BLaER1 (cell line): ENCODE results near the gene NXF1.
A peak's percentile ranks its signal among the peaks of the same experiment; 100 is the strongest.
"Not testable (repeated sequence)": the region's sequence is repeated elsewhere in the genome, so short reads cannot be mapped to it uniquely, and the experiment has no call there.

Experiments
- H3K27ac ChIP-seq: shearing (Covaris generic); formaldehyde crosslinking; 2 replicates; pipeline ENCODE4 v1.8.1; 2022
- H3K27me3 ChIP-seq: shearing (Covaris generic); formaldehyde crosslinking; 2 replicates; pipeline ENCODE4 v1.8.1; 2022
- H3K36me3 ChIP-seq: shearing (Covaris generic); formaldehyde crosslinking; 2 replicates; pipeline ENCODE4 v1.8.1; 2022
- H3K4me1 ChIP-seq: shearing (Covaris generic); formaldehyde crosslinking; 2 replicates; pipeline ENCODE4 v1.8.1; 2022
- H3K4me2 ChIP-seq: shearing (Covaris generic); formaldehyde crosslinking; 2 replicates; pipeline ENCODE4 v1.8.1; 2022
- H3K4me3 ChIP-seq: shearing (Covaris generic); formaldehyde crosslinking; 2 replicates; pipeline ENCODE4 v1.8.1; 2022
- H3K9ac ChIP-seq: shearing (Covaris generic); formaldehyde crosslinking; 2 replicates; pipeline ENCODE4 v1.8.1; 2022
- H3K9me3 ChIP-seq: shearing (Covaris generic); formaldehyde crosslinking; 2 replicates; pipeline ENCODE4 v1.8.1; 2022
- H4K20me1 ChIP-seq: shearing (Covaris generic); formaldehyde crosslinking; 2 replicates; pipeline ENCODE4 v1.8.1; 2022
- Cebpa-rat ChIP-seq: shearing (Covaris generic); IDR thresholded peaks from 2 replicates; pipeline ENCODE4 v1.8.1; 2022

NXF1 gene

DNA sequence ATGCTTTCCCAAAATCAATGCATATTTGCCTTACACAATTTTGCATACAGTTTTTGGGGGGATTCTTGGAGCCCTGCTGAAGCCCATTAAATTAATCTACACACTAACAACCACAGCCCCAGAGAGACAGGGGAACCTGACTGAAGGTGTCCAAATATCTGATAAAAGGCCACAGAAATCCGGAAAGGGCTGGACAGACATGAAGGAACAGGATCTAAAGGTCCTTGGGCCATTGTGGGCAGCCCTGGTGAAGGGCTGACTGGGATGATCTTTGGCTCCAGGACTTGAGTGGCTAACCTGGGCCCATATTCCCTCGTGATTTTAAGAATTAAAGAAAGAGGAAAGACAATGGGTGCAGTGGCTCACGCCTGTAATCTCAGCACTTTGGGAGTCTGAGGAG is 40.9 kb upstream of the NXF1 start:
- TF ChIP-seq Cebpa-rat = no peak

DNA sequence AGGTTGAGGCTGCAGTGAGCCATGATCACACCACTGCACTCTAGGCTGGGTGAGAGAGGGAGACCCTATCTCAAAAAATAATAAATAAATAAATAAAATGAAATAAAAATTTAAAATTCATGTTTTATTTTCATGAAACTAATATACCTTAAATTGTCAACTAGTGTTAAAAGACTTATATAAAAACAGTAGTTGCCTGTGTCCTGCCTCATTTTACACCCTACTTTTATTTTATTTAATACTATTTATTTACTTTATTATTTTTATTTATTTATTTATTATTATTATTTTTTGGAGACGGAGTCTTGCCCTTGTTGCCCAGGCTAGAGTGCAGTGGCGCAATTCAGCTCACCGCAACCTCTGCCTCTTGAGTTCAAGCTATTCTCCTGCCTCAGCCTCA is 38.9 kb upstream of the NXF1 start:
- no peak overlapping the region for H3K27ac ChIP-seq
- no peaks in the 10 kb centered on the region for H3K27me3 ChIP-seq
- no peak for TF ChIP-seq Cebpa-rat
- H3K9ac ChIP-seq = no peak overlapping the region
- H4K20me1 ChIP-seq = no peaks in the 10 kb centered on the region
- no peaks in the 10 kb centered on the region for H3K36me3 ChIP-seq
- H3K9me3 ChIP-seq = no peaks in the 10 kb centered on the region
- H3K4me3 ChIP-seq = no peak overlapping the region
- H3K4me1 ChIP-seq = peaks cover 16% of the 10 kb centered on the region
- no peak overlapping the region for H3K4me2 ChIP-seq

More for the DNA sequence above, 40.9 kb upstream of the NXF1 start:
- H3K27ac ChIP-seq = no peak overlapping the region
- no peaks in the 10 kb centered on the region for H3K27me3 ChIP-seq
- H4K20me1 ChIP-seq = peaks cover 9% of the 10 kb centered on the region
- no peaks in the 10 kb centered on the region for H3K9me3 ChIP-seq
- H3K9ac ChIP-seq = no peak overlapping the region
- H3K4me1 ChIP-seq = peaks cover 16% of the 10 kb centered on the region
- no peak overlapping the region for H3K4me2 ChIP-seq
- H3K4me3 ChIP-seq = no peak overlapping the region
- H3K36me3 ChIP-seq = peaks cover 3% of the 10 kb centered on the region

DNA sequence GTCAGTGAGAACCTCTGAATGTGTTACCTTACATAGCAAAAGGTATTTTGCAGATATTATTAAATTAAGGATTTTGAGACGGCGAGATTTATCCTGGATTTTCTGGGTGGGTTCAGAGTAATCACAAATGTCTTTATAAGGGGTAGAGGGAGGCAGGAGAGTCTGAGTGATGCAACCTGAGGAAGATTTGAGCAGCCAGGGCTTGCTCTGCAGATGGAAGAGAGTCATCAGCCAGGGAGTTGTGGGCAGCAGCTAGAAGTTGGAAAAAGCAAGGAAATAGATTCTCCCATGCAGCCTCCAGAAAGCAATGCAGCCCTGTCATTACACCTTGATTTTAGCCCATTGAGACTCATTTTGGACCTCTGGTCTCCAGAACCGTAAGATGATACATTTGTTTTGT is 38.2 kb upstream of the NXF1 start:
- Histone ChIP-seq H3K27ac (peak overlapping the region; percentile 95; the same call in 1 of the 2 replicates), H3K4me1 (peaks cover 20% of the 10 kb centered on the region), H3K27me3 (no peaks in the 10 kb centered on the region), H3K9me3 (no peaks in the 10 kb centered on the region), H3K4me2 (peak overlapping the region; percentile 84), H3K36me3 (no peaks in the 10 kb centered on the region), H3K9ac (peak overlapping the region; percentile 89; the same call in 1 of the 2 replicates), H4K20me1 (no peaks in the 10 kb centered on the region), H3K4me3 (no peak overlapping the region)
- TF ChIP-seq Cebpa-rat = no peak

DNA sequence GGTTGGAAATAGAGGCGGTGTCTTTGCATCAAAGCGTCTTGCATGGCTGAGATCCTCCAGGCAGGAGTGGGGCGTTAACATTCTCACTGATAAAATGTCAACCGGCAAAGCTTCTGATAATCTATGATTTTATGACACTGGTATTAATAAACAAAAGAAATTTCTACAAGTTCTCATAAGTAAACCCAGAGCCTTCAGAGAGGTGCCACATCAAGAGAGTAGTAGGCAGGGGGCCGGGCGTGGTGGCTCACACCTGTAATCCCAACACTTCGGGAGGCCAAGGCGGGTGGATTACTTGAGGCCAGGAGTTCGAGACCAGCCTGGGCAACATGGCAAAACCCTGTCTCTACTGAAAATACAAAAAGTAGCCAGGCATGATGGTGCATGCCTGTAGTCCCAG is 37.7 kb upstream of the NXF1 start:
- H3K36me3 ChIP-seq, H4K20me1 ChIP-seq, H3K27me3 ChIP-seq, H3K9me3 ChIP-seq: not testable (repeated sequence)
- Histone ChIP-seq H3K27ac (peak overlapping the region; percentile 95), H3K9ac (peak overlapping the region; percentile 89), H3K4me1 (peaks cover 26% of the 10 kb centered on the region), H3K4me3 (peak overlapping the region; percentile 92), H3K4me2 (peak overlapping the region; percentile 84)

DNA sequence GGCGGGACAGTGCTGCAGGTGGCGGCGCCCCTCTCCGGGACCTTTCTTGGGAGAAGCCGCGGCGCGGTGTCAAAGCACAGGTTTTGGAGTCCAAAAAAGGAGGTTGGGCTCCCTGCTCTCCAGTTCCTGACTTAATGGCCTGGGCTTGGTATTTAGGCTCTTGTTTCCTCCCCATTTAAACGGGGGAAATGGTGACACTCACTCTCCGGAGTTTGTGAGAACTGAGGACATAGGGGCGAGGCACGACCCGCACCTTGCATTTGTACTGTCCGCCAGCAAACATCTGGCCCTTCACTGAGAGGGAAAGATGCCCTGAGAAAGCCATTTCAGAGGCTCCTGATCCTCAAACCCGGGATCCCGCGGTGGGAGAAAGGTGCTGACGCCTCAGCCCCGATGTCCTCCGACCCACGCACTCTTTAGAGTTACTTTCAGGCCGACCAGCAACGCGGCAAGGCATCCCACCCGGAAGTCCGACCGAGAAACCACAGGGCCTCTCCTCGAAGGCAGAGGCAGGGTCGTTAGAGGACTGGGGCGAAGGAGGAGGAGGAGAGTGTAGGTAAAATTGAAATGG is 37.0 kb upstream of the NXF1 start:
- Histone ChIP-seq H3K9ac (peak overlapping the region; percentile 89), H3K27ac (peak overlapping the region; percentile 95), H3K4me2 (peak overlapping the region; percentile 84), H3K4me3 (peak overlapping the region; percentile 92), H3K4me1 (peaks cover 32% of the 10 kb centered on the region), H3K9me3 (no peaks in the 10 kb centered on the region), H3K36me3 (peaks cover 8% of the 10 kb centered on the region), H3K27me3 (no peaks in the 10 kb centered on the region), H4K20me1 (peaks cover 6% of the 10 kb centered on the region; the same call in 1 of the 2 replicates)
- no peak for TF ChIP-seq Cebpa-rat

DNA sequence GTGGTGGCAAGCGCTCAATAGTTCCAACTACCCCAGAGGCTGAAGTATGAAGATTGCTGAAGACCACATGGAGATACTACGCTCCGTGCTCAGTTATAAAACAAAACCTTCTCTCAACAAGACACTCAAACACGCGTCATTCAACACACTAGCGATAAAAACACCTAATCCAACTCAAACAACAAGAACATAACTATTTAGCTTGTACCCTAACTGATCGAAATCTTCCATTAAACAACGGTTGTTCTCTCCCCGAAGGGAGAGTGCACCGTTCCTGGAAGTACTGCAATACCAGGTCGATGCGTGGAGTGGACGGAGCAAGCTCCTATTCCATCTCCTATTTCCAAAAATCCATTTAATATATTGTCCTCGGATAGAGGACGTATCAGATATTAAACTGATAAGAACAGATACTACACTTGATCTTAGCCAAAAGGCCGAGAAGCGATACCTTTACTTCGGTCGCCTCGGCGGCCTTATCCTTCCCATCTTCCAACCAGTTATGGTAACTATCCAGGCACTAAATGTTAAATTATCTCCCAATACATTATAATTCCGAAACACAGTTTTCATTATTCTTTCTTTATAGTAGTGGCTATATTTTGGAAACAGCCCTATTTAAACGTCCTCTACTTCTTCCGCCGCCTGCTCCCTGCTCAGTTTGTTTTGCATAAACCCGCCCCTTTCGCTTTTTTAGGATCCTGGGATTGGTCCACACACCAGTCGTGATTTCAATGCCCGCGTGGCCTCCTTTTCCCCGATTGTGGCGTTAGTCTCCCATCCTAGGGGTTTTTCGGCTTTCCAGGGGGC is 36.3 kb upstream of the NXF1 start:
- no peaks in the 10 kb centered on the region for H3K9me3 ChIP-seq
- peaks cover 33% of the 10 kb centered on the region for H3K4me1 ChIP-seq
- no peak for TF ChIP-seq Cebpa-rat
- no peaks in the 10 kb centered on the region for H3K27me3 ChIP-seq
- H3K4me3 ChIP-seq = peak overlapping the region; percentile 92
- peaks cover 7% of the 10 kb centered on the region for H4K20me1 ChIP-seq
- peak overlapping the region; percentile 84 for H3K4me2 ChIP-seq
- peaks cover 15% of the 10 kb centered on the region for H3K36me3 ChIP-seq
- H3K27ac ChIP-seq = peak overlapping the region; percentile 95
- H3K9ac ChIP-seq = peak overlapping the region; percentile 94

DNA sequence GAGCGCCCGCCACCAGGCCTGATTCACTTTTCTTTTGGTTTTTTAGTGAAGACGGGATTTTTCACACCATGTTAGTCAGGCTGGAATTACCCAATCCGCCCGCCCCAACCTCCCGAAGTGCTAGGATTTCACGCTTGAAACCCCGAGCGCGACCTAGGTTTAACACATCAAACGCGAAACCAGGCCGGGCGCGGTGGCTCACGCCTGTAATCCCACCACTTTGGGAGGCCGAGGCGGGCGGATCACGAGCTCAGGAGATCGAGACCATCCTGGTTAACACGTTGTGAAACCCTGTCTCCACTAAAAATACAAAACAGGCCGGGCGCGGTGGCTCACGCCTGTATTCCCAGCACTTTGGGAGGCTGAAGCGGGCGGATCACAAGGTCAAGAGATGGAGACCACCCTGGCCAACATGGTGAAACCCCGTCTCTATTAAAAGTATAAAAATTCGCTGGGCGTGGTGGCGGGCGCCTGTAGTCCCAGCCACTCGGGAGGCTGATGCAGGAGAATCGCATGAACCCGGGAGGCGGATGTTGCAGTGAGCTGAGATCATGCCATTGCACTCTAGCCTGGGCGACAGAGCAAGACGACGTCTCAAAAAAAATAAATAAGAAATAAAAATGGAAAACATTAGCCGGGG is 35.6 kb upstream of the NXF1 start:
- Histone ChIP-seq H3K36me3 (peaks cover 22% of the 10 kb centered on the region), H3K9ac (peak overlapping the region; percentile 94), H3K4me3 (peak overlapping the region; percentile 92), H3K4me1 (peaks cover 33% of the 10 kb centered on the region), H3K4me2 (peak overlapping the region; percentile 81), H4K20me1 (peaks cover 14% of the 10 kb centered on the region), H3K27ac (peak overlapping the region; percentile 92)
- H3K9me3 ChIP-seq, H3K27me3 ChIP-seq: not testable (repeated sequence)

DNA sequence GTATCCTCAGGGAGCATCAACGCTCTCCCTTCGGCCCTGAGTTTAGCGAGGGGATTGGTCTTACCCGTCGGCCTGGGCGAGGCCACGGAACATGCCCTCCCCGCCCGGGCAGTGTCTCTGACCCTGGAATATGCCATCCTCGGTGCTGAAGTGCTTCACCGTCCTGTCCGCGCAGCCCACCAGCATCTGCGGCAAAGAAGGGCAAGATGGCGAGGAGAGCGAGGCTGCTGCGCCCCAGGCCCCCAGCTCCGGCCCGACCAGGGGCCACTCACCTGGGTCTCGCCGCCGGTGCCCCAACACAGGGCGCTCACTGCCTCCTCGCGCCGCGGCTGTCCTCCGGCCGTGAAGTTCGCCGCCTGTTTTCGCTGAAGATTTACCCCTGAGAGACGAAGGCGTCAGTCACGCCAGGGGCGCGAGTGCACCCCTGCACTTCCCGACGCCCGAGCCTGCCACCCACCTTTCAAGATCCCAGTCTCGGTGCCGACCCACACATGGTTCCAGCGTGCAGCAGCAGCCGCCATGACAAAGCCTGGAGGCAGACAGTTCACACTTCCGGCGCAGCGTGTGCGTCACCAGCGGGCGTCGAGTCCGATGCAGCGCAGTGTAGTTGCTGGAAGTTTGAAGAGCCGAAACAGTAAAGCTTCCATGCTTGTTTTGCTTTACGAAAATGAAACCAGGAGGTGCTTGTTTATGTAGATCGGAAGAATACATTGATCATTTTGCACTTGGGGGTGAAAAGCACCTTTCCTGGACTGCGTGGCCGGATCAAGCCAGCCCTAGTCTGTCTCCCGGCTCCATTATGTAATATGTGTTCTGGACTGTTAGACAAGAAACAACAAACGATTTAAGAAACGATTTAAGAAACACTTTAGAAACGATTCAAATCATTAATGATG is 34.1 kb upstream of the NXF1 start, which contains the start of gene WDR74:
Gene WDR74 (minus strand): TSS at position 541 of the 896 bp plus-strand sequence. CDS start 20 bp downstream, at position 521.
- H3K4me3 ChIP-seq = peak within 1 kb of the TSS; percentile 92
- peaks cover 29% of the 10 kb centered on the region for H4K20me1 ChIP-seq
- no peaks in the 10 kb centered on the region for H3K27me3 ChIP-seq
- peak within 1 kb of the TSS; percentile 94 for H3K9ac ChIP-seq
- peaks cover 33% of the 10 kb centered on the region for H3K4me1 ChIP-seq
- peak within 1 kb of the TSS; percentile 81 for H3K4me2 ChIP-seq
- no peaks in the 10 kb centered on the region for H3K9me3 ChIP-seq
- H3K36me3 ChIP-seq = peaks cover 38% of the 10 kb centered on the region
- TF ChIP-seq Cebpa-rat = no peak
- peak within 1 kb of the TSS; percentile 92 for H3K27ac ChIP-seq

DNA sequence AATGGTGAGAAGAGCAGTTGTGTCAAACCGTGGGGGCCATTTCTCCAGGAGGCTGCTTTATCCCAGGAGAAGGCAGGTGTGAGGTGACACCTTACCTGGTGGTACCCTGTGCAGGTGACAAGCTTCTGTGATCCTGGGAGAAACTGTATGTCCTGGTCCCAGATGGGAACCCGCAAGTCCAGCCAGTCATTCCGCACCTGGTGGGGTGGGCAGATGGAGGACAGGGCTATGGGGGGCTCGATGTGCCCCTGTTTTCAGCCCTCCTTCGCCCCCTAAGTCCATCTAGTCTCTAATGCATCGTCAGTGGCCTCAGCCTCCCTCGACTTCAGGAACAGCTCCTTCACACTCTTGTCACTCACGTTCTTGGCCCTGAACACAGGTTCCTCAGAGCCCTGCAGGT is 30.1 kb upstream of the NXF1 start:
- peaks cover 38% of the 10 kb centered on the region for H3K4me1 ChIP-seq
- H3K36me3 ChIP-seq = peaks cover 52% of the 10 kb centered on the region
- H3K4me2 ChIP-seq = no peak overlapping the region
- no peak overlapping the region for H3K27ac ChIP-seq
- H3K27me3 ChIP-seq = no peaks in the 10 kb centered on the region
- H3K9ac ChIP-seq = peak overlapping the region; percentile 32
- H3K9me3 ChIP-seq = no peaks in the 10 kb centered on the region
- no peak overlapping the region for H3K4me3 ChIP-seq
- peaks cover 51% of the 10 kb centered on the region for H4K20me1 ChIP-seq
- TF ChIP-seq Cebpa-rat = no peak
